NK-92 treated with Interleukin-12 subunit alpha and Interleukin-12 subunit beta, amount 100 ng/mL, for 24 hours (cell line): ENCODE results near the gene ANAPC5.
A peak's percentile ranks its signal among the peaks of the same experiment; 100 is the strongest.
"Not testable (repeated sequence)": the region's sequence is repeated elsewhere in the genome, so short reads cannot be mapped to it uniquely, and the experiment has no call there.

Source experiments
- DNase-seq: peaks from one replicate; lab custom pipeline; 2025; lab: John Stamatoyannopoulos, UW

The ANAPC5 gene

GRCh38 chr12:121310231-121310630 is 42.0 kb downstream of the ANAPC5 start:
- DNase-seq: not testable (repeated sequence)

GRCh38 chr12:121307397-121307796 is 44.8 kb downstream of the ANAPC5 start:
- DNase-seq: not testable (repeated sequence)

GRCh38 chr12:121304306-121304705 is 47.9 kb downstream of the ANAPC5 start:
- DNase-seq: no peak

- DNase-seq: no peak
These were observed 50.3 kb downstream of the ANAPC5 start for GRCh38 chr12:121301876-121302275.

GRCh38 chr12:121300083-121300819 is 52.0 kb downstream of the ANAPC5 start:
- DNase-seq: no peak

- DNase-seq: no peak
These were observed 52.5 kb downstream of the ANAPC5 start for GRCh38 chr12:121299662-121300061.

- DNase-seq: not testable (repeated sequence)
These were observed 53.8 kb downstream of the ANAPC5 start for GRCh38 chr12:121298411-121298810.

GRCh38 chr12:121297435-121297991 is 54.7 kb downstream of the ANAPC5 start:
- no peak for DNase-seq

GRCh38 chr12:121296618-121297434 is 55.4 kb downstream of the ANAPC5 start, which contains the start of gene CAMKK2:
CAMKK2 (minus strand) TSS chr12:121296709; CDS start chr12:121274526, 22,183 bp downstream.
- peak; percentile 65 for DNase-seq

- peak; percentile 28 for DNase-seq
These were observed 56.2 kb downstream of the ANAPC5 start for GRCh38 chr12:121295746-121296617.

- no peak for DNase-seq
These were observed 57.0 kb downstream of the ANAPC5 start for GRCh38 chr12:121295116-121295745.

GRCh38 chr12:121294151-121294889 is 57.9 kb downstream of the ANAPC5 start:
- DNase-seq: no peak

- no peak for DNase-seq
These were observed 58.6 kb downstream of the ANAPC5 start for GRCh38 chr12:121293603-121294002.

- no peak for DNase-seq
These were observed 61.8 kb downstream of the ANAPC5 start for GRCh38 chr12:121290410-121290809.

GRCh38 chr12:121289962-121290361 is 62.2 kb downstream of the ANAPC5 start:
- DNase-seq: no peak

GRCh38 chr12:121288986-121289385 is 63.2 kb downstream of the ANAPC5 start:
- no peak for DNase-seq

GRCh38 chr12:121288158-121288845 is 63.9 kb downstream of the ANAPC5 start:
- DNase-seq: no peak

GRCh38 chr12:121287267-121287954 is 64.8 kb downstream of the ANAPC5 start:
- no peak for DNase-seq

GRCh38 chr12:121285856-121286255 is 66.4 kb downstream of the ANAPC5 start:
- no peak for DNase-seq
